ENCODE measurements around the gene CCT7.
"Not testable (repeated sequence)": the region's sequence is repeated elsewhere in the genome, so short reads cannot be mapped to it uniquely, and the experiment has no call there.

The CCT7 gene

DNA sequence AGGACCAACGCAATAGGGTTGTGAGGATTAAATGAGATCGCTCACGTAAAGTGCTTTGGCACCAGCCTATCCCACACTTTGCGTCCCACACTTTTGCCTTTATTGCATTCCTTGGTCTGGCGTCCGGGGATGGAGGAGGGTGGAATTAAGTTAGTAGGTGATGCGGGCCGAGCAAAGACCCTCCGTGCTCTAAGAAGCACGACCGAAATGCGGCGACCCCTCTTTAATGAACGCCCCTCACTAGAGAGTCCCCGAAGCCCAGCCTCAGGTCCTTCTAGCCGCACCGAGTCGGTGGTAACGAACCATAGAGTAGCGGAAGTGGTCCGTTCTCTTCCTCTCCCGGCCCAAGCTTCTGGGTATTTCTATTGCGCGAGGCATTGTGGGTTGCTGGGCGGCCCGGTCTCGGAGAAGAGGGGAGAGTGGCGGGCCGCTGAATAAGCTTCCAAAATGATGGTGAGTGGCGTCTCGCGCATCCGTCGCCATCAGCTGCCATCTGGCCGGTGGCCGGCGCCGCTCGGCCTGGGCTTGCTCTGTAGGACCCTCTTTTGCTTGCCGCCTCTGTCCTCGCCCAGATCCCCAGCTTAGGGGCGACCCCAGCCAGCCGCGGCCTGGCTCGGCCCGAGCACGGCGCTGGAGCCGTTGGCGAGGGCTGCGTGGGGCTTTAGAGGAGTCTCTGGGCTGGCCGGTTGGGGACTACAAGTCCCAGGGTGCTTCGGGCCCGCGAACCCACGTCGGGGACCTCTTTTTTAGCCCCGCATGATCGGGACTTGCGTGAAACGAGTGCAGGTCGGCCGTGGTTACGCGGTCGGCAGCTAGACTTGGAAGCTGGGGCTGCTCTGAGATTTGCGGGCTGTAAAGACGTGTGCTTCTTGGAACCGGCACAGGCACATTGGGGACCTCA is at the start of gene CCT7:
Gene CCT7, plus strand, starts transcription at position 377 of the 901 bp plus-strand sequence. Its CDS starts 71 bp downstream, at position 448.
- DNase-seq (ENCODE audit: low read depth), result peak; percentile 61

DNA sequence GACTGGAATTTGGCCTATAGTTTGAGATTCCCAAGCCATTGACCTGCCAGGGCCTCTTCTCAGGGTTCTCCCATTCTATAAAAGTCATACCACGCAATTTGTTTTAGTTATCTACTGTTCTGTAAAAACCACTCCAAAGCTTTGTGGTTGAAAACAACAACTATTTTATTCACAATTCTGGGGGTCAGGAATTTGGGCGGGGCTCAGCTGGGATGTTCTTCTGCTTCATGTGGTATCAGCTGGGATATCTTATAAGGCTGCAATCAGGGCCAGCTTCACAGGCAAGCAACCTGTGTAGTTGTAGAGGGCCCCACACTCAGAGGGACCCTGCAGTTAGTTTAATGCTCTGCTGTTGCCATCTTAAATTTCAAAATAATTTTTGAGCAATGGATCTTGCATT is 48.1 kb upstream of the CCT7 start:
- no peak for DNase-seq (ENCODE audit: low read depth)

GRCh38 chr2:73187549-73187948 is 46.6 kb upstream of the CCT7 start:
- no peak for DNase-seq (ENCODE audit: low read depth)

DNA sequence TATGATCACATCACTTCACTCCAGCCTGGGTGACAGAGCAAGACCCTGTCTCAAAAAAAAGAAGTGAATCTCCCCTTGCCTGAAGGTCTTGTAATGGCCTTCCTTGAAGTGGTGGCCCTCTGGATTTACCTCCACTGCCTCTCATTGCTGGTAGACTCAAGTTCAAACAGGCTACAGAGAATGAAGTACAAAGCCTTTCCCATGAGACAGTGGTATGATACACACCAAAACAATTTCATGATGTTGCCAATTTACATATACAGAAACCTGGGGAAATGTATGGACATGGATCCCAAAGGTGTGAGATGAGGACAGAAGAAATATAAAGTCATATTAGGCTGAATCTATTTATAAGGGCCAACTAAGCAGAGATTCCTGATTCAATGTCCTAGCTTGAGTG is 36.5 kb upstream of the CCT7 start:
- DNase-seq (ENCODE audit: low read depth), result no peak

GRCh38 chr2:73200281-73200680 is 33.8 kb upstream of the CCT7 start:
- not testable (repeated sequence) for DNase-seq (ENCODE audit: low read depth)

DNA sequence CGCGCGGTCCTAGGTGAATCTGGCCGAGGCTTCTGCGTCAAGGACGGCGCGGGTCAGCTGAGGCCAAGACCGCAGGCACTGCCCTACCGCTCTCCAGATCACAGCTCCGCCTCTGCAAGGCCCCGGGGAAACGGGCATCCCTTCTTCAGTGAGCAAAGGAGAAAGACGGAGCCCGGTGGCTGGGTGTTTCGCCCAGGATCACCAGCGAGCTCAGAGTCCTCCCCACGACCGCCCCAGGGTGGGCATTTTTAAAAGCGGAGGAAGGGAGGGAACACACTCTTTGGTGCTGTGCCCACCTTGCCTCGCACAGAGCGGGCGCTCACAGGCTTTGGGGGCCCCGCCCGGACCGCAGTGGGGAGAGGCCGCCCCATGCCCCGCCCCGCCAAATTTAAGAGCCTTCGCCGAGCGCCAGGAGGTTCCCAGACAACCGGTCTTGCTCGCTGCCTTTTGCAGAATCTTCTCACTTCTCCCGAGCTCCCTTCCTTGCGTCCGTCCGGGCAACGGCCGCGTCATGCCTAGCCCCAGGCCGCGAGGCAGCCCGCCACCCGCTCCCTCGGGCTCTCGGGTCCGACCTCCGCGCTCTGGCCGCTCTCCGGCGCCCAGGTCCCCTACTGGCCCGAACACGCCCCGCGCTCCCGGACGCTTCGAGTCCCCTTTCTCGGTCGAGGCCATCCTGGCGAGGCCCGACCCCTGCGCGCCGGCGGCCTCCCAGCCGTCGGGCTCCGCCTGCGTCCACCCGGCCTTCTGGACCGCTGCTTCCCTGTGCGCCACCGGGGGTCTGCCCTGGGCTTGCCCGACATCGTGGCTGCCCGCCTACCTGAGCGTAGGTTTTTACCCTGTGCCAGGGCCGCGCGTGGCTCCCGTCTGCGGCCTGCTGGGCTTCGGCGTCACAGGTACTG is 31.7 kb upstream of the CCT7 start, which contains the start of gene NOTO:
Gene NOTO, plus strand, starts transcription at position 419 of the 899 bp plus-strand sequence. Its CDS starts 93 bp downstream, at position 512.
- no peak for DNase-seq (ENCODE audit: low read depth)

DNA sequence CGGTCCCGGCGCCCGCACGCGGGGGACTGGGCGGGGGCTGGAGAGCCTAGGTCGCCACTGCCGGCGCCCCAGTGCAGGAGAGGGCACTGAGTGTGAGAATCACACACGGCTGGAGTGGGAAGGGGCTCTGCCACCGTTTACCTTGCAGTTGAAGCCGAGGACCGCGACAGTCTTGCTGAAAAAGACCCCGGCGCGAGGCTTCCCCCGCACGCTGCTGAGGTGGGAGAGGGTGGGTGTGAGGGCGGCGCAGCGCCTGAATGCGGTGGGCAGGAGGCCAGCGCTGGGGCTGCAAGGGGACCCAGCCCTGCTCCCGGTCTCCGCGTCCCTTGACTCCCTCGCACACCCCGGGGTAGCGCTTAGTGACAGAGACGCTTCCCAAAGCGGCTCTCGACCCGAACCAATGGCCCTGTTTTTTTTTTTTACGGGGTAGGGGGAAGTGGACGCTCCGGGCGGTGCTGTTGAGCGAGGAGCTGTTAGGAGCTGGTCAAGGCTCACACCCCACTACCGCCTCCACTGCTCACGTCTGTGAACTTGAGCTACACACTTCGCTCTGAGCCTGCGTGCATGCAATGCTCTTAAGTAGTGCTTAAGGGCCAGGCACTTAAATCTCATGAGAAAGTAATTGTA is 30.9 kb upstream of the CCT7 start:
- no peak for DNase-seq (ENCODE audit: low read depth)

GRCh38 chr2:73205611-73206010 is 28.5 kb upstream of the CCT7 start:
- no peak for DNase-seq (ENCODE audit: low read depth)

- no peak for DNase-seq (ENCODE audit: low read depth)
These were observed 25.9 kb upstream of the CCT7 start for GRCh38 chr2:73208258-73208657.

DNA sequence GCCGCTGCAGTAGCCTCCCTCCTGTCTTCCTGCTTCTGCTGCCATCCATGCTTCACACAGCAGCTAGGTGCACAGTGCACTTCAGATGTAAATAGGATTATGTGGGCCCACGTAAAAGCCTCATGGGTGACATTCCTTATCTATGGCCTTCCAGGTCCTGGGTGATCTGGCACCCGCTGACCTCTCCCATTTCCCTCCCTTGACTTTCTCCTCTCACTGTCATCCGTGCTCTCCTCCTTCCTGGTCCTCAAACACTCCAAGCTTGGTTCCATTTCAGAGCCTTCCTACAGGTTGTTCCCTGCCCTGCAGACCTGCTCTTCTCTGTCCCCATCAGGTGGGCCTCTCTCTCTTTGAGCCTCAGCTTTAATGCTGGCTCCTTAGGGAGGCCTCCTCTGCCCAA is 24.1 kb upstream of the CCT7 start:
- no peak for DNase-seq (ENCODE audit: low read depth)

DNA sequence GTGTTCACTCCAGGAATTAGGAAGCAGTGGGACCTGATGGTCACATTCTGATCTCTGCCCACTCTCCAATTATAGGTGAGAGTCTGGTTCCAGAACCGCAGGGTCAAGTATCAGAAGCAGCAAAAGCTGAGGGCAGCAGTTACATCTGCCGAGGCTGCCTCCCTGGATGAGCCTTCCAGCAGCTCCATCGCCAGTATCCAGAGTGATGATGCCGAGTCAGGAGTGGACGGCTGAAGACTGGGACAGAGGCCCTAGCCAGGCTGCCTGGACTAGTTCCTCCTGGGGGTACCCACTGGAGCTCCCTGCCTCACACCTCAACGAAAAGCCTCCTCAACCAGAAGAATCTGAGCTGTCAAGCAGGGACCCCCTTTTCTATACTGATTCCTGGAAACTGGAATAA is 23.4 kb upstream of the CCT7 start:
- no peak for DNase-seq (ENCODE audit: low read depth)

DNA sequence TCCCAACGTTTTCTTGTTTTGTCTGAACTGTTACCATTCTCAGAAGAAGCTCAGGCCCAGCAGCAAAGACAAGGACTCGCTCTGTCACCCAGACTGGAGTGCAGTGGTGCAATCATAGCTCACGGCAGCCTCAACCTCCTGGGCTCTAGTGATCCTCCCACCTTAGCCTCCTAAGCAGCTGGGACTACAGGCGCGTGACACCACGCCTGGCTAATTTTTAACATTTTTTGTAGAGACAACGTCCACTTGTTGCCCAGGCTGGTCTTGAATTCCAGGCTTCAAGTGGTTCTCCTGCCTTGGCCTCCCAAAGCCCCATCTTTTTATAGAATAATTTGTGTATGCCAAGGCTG is 22.0 kb upstream of the CCT7 start:
- no peak for DNase-seq (ENCODE audit: low read depth)

- no peak for DNase-seq (ENCODE audit: low read depth)
These were observed 21.5 kb upstream of the CCT7 start for GRCh38 chr2:73212448-73213176.

GRCh38 chr2:73214120-73215035 is 19.7 kb upstream of the CCT7 start, which contains the start of gene SMYD5:
SMYD5 (plus strand) TSS chr2:73214245; CDS start chr2:73214267, 22 bp downstream.
- DNase-seq (ENCODE audit: low read depth), result no peak

DNA sequence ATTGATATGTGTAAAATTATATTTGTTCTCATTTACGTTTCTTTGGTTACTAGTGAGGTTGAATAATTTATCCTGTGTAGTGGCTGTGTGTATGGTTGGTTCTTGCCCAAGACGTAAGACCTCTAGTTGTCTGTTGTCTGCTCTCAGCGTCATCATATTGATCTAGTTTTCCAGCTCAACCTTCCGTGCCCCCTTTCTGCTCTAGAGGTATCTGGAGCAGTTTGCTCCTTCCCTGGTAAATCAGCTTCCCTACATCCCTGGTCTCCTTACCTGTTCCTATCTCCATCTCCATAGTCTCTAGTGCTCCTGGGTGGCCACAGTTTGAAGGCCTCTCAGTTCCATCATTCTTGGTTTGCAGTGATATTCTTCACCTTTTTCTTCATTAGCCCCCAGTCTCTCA is 18.9 kb upstream of the CCT7 start:
- DNase-seq (ENCODE audit: low read depth), result no peak

DNA sequence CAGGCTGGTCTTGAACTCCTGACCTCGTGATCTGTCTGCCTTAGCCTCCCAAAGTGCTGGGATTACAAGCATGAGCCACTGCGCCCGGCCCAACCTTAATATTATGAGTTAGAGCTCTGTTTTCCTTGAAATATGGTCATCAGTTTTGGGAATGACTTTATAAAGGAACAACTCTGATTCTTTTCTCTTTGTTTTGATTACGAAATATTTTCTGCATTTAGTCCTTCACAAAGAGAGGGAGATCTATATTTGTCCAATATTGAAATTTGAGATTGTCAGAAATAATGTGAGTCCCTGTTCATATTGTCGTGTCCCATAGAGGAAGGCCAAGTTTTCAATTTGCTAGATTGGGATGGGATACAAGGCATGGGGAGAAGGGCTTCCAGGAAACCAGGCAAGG is 16.9 kb upstream of the CCT7 start:
- no peak for DNase-seq (ENCODE audit: low read depth)

GRCh38 chr2:73217826-73218225 is 16.3 kb upstream of the CCT7 start:
- no peak for DNase-seq (ENCODE audit: low read depth)

GRCh38 chr2:73218298-73218697 is 15.8 kb upstream of the CCT7 start:
- no peak for DNase-seq (ENCODE audit: low read depth)

- no peak for DNase-seq (ENCODE audit: low read depth)
These were observed 10.3 kb upstream of the CCT7 start for GRCh38 chr2:73223821-73224220.

GRCh38 chr2:73225513-73226360 is 8.4 kb upstream of the CCT7 start:
- no peak for DNase-seq (ENCODE audit: low read depth)

Data from non-pigmented ciliary epithelial cell (primary cell).